Measurements from ENCODE around the gene ORMDL3. TPM values are rescaled to one million over a fixed set of nuclear protein-coding genes. Genes with fewer than 3 reads are reported as not detected.

Gene ORMDL3
- 32.9 and 42.7 TPM in 2 replicates for polyA plus RNA-seq

GRCh38 chr17:39927101-39927928 lies at the start of gene ORMDL3, which contains the start of gene LRRC3C:
Gene ORMDL3, minus strand, starts transcription at chr17:39927601. Its CDS starts 3,398 bp downstream, at chr17:39924203.
Gene LRRC3C, plus strand, starts transcription at chr17:39927732. Its CDS starts 13,792 bp downstream, at chr17:39941524.

GRCh38 chr17:39962642-39963220 lies 35.3 kb upstream of the ORMDL3 start, which contains the start of gene GSDMA:
Gene GSDMA, plus strand, starts transcription at chr17:39963004. Its CDS starts 2,684 bp downstream, at chr17:39965688.

Other genes starting within 250 kb of the ORMDL3 start
- gene PGAP3, start 239.5 kb downstream of the ORMDL3 start, polyA plus RNA-seq: 1.3 and 3.5 TPM in 2 replicates
- 0.39 and 1.8 TPM in 2 replicates for gene ERBB2, start 227.5 kb downstream of the ORMDL3 start, polyA plus RNA-seq
- gene MIEN1, start 197.1 kb downstream of the ORMDL3 start, polyA plus RNA-seq: 127 and 130 TPM in 2 replicates
- gene GRB7, start 189.7 kb downstream of the ORMDL3 start, polyA plus RNA-seq: not detected in 2 replicates
- gene IKZF3, start 63.3 kb downstream of the ORMDL3 start, polyA plus RNA-seq: 0.10 TPM in 1 of 2 replicates, not detected in the other
- not detected in 2 replicates for gene ZPBP2, start 59.4 kb downstream of the ORMDL3 start, polyA plus RNA-seq
- 2.9 TPM in 1 of 2 replicates, not detected in the other for gene GSDMB, start 9.0 kb downstream of the ORMDL3 start, polyA plus RNA-seq
- gene LRRC3C, start 131 bp upstream of the ORMDL3 start, polyA plus RNA-seq: not detected in 2 replicates
- not detected in 2 replicates for gene GSDMA, start 35.4 kb upstream of the ORMDL3 start, polyA plus RNA-seq
- gene PSMD3, start 53.2 kb upstream of the ORMDL3 start, polyA plus RNA-seq: 4.0 and 6.0 TPM in 2 replicates
- gene CSF3, start 87.8 kb upstream of the ORMDL3 start, polyA plus RNA-seq: not detected in 2 replicates
- gene MED24, start 126.8 kb upstream of the ORMDL3 start, polyA plus RNA-seq: 6.3 and 10.1 TPM in 2 replicates
- 8.4 and 9.1 TPM in 2 replicates for gene THRA, start 135.4 kb upstream of the ORMDL3 start, polyA plus RNA-seq
- gene NR1D1, start 173.0 kb upstream of the ORMDL3 start, polyA plus RNA-seq: 5.1 and 10.0 TPM in 2 replicates
- gene MSL1, start 194.4 kb upstream of the ORMDL3 start, polyA plus RNA-seq: 14.9 and 15.2 TPM in 2 replicates
- 9.1 and 16.2 TPM in 2 replicates for gene CASC3, start 212.9 kb upstream of the ORMDL3 start, polyA plus RNA-seq
- gene RAPGEFL1, start 249.9 kb upstream of the ORMDL3 start, polyA plus RNA-seq: 4.1 and 5.0 TPM in 2 replicates